ENCODE data around the gene REM2.

REM2 gene

GRCh38 chr14:22922294-22922693 is 39.3 kb downstream of the REM2 start:
- H2AFZ ChIP-seq (ENCODE audit: low read depth, low read length) = no peak overlapping the region
- no peaks in the 10 kb centered on the region for H3K9me3 ChIP-seq (ENCODE audit: insufficient read depth, low read length)
- no peaks in the 10 kb centered on the region for H4K20me1 ChIP-seq (ENCODE audit: insufficient read depth, low read length)
- H3K4me3 ChIP-seq (ENCODE audit: low read length) = no peak overlapping the region
- no peak overlapping the region for H3K4me2 ChIP-seq (ENCODE audit: low read length)
- peaks cover 25% of the 10 kb centered on the region for H3K79me2 ChIP-seq (ENCODE audit: low read length)
- no peak overlapping the region for H3K9ac ChIP-seq (ENCODE audit: low read length)
- peaks cover 53% of the 10 kb centered on the region for H3K36me3 ChIP-seq (replicated peaks; ENCODE audit: low read depth, low read length)
- H3K4me1 ChIP-seq (ENCODE audit: low read length) = peaks cover 15% of the 10 kb centered on the region
- H3K27ac ChIP-seq (ENCODE audit: low read length) = no peak overlapping the region
- TF ChIP-seq EZH2phosphoT487 (IDR thresholded peaks at IDR 0.05; ENCODE audit: low read depth) (no peak), CTCF (IDR thresholded peaks at IDR 0.05; ENCODE audit: low read depth, low read length) (no peak)
- no peaks in the 10 kb centered on the region for H3K27me3 ChIP-seq (ENCODE audit: low read depth, low read length)

- Histone ChIP-seq H3K4me3 (ENCODE audit: low read length) (no peak overlapping the region), H3K4me2 (ENCODE audit: low read length) (no peak overlapping the region), H3K9me3 (ENCODE audit: insufficient read depth, low read length) (no peaks in the 10 kb centered on the region), H3K36me3 (replicated peaks; ENCODE audit: low read depth, low read length) (peaks cover 50% of the 10 kb centered on the region), H3K79me2 (ENCODE audit: low read length) (peaks cover 25% of the 10 kb centered on the region), H4K20me1 (ENCODE audit: insufficient read depth, low read length) (no peaks in the 10 kb centered on the region), H3K9ac (ENCODE audit: low read length) (no peak overlapping the region), H3K27ac (ENCODE audit: low read length) (no peak overlapping the region), H3K4me1 (ENCODE audit: low read length) (peaks cover 21% of the 10 kb centered on the region), H3K27me3 (ENCODE audit: low read depth, low read length) (no peaks in the 10 kb centered on the region), H2AFZ (ENCODE audit: low read depth, low read length) (no peak overlapping the region)
- TF ChIP-seq EZH2phosphoT487 (IDR thresholded peaks at IDR 0.05; ENCODE audit: low read depth) = no peak
- no peak for TF ChIP-seq CTCF (IDR thresholded peaks at IDR 0.05; ENCODE audit: low read depth, low read length)
These were observed 40.7 kb downstream of the REM2 start for GRCh38 chr14:22923746-22924145.

- Histone ChIP-seq H3K79me2 (ENCODE audit: low read length) (peaks cover 29% of the 10 kb centered on the region), H3K4me1 (ENCODE audit: low read length) (peaks cover 20% of the 10 kb centered on the region), H3K9ac (ENCODE audit: low read length) (no peak overlapping the region), H3K4me2 (ENCODE audit: low read length) (no peak overlapping the region), H2AFZ (ENCODE audit: low read depth, low read length) (no peak overlapping the region), H3K4me3 (ENCODE audit: low read length) (no peak overlapping the region), H4K20me1 (ENCODE audit: insufficient read depth, low read length) (no peaks in the 10 kb centered on the region), H3K27ac (ENCODE audit: low read length) (no peak overlapping the region), H3K27me3 (ENCODE audit: low read depth, low read length) (no peaks in the 10 kb centered on the region), H3K9me3 (ENCODE audit: insufficient read depth, low read length) (no peaks in the 10 kb centered on the region), H3K36me3 (replicated peaks; ENCODE audit: low read depth, low read length) (peaks cover 46% of the 10 kb centered on the region)
- no peak for TF ChIP-seq CTCF (IDR thresholded peaks at IDR 0.05; ENCODE audit: low read depth, low read length)
- TF ChIP-seq EZH2phosphoT487 (IDR thresholded peaks at IDR 0.05; ENCODE audit: low read depth) = no peak
These were observed 42.5 kb downstream of the REM2 start for GRCh38 chr14:22925513-22925912.

- TF ChIP-seq EZH2phosphoT487 (IDR thresholded peaks at IDR 0.05; ENCODE audit: low read depth) (no peak), CTCF (IDR thresholded peaks at IDR 0.05; ENCODE audit: low read depth, low read length) (no peak)
- H3K36me3 ChIP-seq (replicated peaks; ENCODE audit: low read depth, low read length) = peaks cover 38% of the 10 kb centered on the region
These were observed 43.3 kb downstream of the REM2 start for GRCh38 chr14:22926316-22926715.

More at GRCh38 chr14:22926316-22926715, 43.3 kb downstream of the REM2 start:
- no peak overlapping the region for H3K4me3 ChIP-seq (ENCODE audit: low read length)
- H3K4me2 ChIP-seq (ENCODE audit: low read length) = no peak overlapping the region
- H2AFZ ChIP-seq (ENCODE audit: low read depth, low read length) = no peak overlapping the region
- no peak overlapping the region for H3K9ac ChIP-seq (ENCODE audit: low read length)
- H3K27ac ChIP-seq (ENCODE audit: low read length) = no peak overlapping the region
- no peaks in the 10 kb centered on the region for H3K27me3 ChIP-seq (ENCODE audit: low read depth, low read length)
- no peaks in the 10 kb centered on the region for H4K20me1 ChIP-seq (ENCODE audit: insufficient read depth, low read length)
- H3K4me1 ChIP-seq (ENCODE audit: low read length) = peaks cover 20% of the 10 kb centered on the region
- H3K9me3 ChIP-seq (ENCODE audit: insufficient read depth, low read length) = no peaks in the 10 kb centered on the region
- H3K79me2 ChIP-seq (ENCODE audit: low read length) = peaks cover 29% of the 10 kb centered on the region
